ENCODE results near the gene RORC.

The RORC gene

DNA sequence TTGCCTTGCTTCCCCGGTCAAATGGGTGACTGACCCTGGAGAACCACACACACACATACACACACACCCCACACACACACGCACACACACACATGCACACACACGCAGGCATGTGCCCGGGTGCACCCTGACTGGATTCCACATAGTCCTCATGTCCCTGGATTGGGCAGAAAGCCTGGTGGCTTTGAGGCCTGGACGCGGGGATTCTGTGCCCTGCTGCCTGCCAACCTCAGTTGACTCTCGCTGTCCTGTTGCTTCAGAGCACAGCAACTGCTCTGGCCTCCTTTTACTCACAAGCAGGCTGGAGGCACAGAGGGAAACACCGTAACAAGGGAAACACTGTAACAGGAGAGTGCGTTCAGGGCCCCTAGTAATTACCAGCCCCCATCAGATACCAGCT lies 6.4 kb downstream of the RORC start:
- H3K36me3 ChIP-seq (ENCODE audit: insufficient read depth, low read length): no peaks in the 10 kb centered on the region
- H3K4me3 ChIP-seq (ENCODE audit: low read length): no peak overlapping the region
- no peaks in the 10 kb centered on the region for H3K9me3 ChIP-seq (ENCODE audit: insufficient read depth, low read depth, low read length)
- no peak overlapping the region for H3K9ac ChIP-seq (ENCODE audit: low read depth, low read length)
- H3K27ac ChIP-seq (ENCODE audit: low read depth, low read length): no peak overlapping the region
- H3K27me3 ChIP-seq (ENCODE audit: insufficient read depth, low read length): no peaks in the 10 kb centered on the region
- H3K4me1 ChIP-seq (ENCODE audit: insufficient read depth, low read length): peaks cover 26% of the 10 kb centered on the region
- 82% methylated on average over 9 of the region's 9 CpGs for WGBS

DNA sequence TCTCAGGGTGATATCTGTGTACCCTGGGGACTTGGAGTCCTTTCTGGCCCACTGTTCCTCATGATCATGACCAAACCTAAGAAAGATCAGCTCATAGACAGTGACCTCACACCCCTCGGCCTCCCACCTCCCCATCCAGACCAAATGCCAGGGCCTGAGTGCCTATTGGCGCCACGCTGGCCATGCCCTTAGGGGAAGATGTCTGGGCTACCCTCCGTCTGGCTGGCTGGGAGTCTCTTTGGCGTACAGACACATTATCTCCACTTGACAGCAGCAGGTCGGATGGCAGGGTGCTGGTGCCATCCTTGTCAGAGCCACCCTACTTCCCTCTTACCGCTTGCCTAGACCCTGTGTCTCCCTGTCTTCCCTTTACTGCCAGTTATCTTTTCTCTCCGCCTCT lies 8.4 kb downstream of the RORC start:
- Histone ChIP-seq H3K27me3 (ENCODE audit: insufficient read depth, low read length) (no peaks in the 10 kb centered on the region), H3K4me1 (ENCODE audit: insufficient read depth, low read length) (peaks cover 14% of the 10 kb centered on the region), H3K27ac (ENCODE audit: low read depth, low read length) (no peak overlapping the region), H3K9me3 (ENCODE audit: insufficient read depth, low read depth, low read length) (no peaks in the 10 kb centered on the region), H3K4me3 (ENCODE audit: low read length) (no peak overlapping the region), H3K36me3 (ENCODE audit: insufficient read depth, low read length) (no peaks in the 10 kb centered on the region), H3K9ac (ENCODE audit: low read depth, low read length) (no peak overlapping the region)
- 83% methylated on average over 8 of the region's 8 CpGs for WGBS

DNA sequence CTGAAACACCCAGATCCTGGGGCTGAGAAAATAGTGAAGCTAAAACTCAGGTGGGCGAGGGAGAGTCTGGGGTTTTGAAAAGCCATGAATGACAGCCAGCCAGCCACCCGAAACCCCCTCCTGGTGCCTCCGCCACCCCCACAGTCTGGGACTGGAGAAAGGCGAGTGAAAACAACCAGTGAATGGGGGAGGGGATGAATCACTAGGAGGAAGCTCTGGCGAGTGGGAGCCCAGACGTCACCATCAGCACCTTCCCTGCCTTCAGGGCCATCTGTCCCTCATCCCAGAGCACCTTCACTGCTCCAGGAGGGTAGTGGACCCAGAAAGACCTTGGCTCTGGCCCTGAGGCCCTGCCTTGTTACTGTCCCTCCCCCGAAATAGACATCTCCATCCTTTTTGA lies 9.2 kb downstream of the RORC start:
- H3K9me3 ChIP-seq (ENCODE audit: insufficient read depth, low read depth, low read length): no peaks in the 10 kb centered on the region
- H3K9ac ChIP-seq (ENCODE audit: low read depth, low read length): no peak overlapping the region
- H3K4me3 ChIP-seq (ENCODE audit: low read length): no peak overlapping the region
- H3K4me1 ChIP-seq (ENCODE audit: insufficient read depth, low read length): peaks cover 14% of the 10 kb centered on the region
- H3K36me3 ChIP-seq (ENCODE audit: insufficient read depth, low read length): no peaks in the 10 kb centered on the region
- H3K27ac ChIP-seq (ENCODE audit: low read depth, low read length): no peak overlapping the region
- no peaks in the 10 kb centered on the region for H3K27me3 ChIP-seq (ENCODE audit: insufficient read depth, low read length)
- WGBS: 52% methylated on average over 7 of the region's 7 CpGs

DNA sequence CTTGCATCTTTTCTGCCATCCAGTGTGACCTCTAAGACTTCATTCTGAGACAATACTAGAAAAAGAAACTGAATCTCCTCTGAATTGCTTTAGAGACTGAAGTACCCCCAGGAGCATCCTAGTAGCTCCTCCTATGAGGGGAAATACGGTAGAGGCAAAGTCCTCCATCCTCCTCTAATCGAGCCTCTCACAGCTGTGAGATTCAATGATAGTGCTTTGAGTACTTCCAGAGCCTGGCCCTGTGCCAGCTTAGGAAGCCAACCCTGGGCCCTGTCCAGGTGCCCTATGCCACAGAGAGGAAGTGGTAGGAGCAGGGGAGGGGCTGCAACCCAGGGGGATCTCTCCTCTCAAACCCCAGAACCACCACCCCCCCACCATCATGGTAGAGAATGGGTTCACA lies 10.7 kb downstream of the RORC start:
- no peaks in the 10 kb centered on the region for H3K9me3 ChIP-seq (ENCODE audit: insufficient read depth, low read depth, low read length)
- no peak overlapping the region for H3K4me3 ChIP-seq (ENCODE audit: low read length)
- H3K36me3 ChIP-seq (ENCODE audit: insufficient read depth, low read length): no peaks in the 10 kb centered on the region
- H3K9ac ChIP-seq (ENCODE audit: low read depth, low read length): no peak overlapping the region
- 100% methylated on average over 2 of the region's 2 CpGs for WGBS
- no peaks in the 10 kb centered on the region for H3K27me3 ChIP-seq (ENCODE audit: insufficient read depth, low read length)
- no peak overlapping the region for H3K27ac ChIP-seq (ENCODE audit: low read depth, low read length)
- peaks cover 13% of the 10 kb centered on the region for H3K4me1 ChIP-seq (ENCODE audit: insufficient read depth, low read length)

DNA sequence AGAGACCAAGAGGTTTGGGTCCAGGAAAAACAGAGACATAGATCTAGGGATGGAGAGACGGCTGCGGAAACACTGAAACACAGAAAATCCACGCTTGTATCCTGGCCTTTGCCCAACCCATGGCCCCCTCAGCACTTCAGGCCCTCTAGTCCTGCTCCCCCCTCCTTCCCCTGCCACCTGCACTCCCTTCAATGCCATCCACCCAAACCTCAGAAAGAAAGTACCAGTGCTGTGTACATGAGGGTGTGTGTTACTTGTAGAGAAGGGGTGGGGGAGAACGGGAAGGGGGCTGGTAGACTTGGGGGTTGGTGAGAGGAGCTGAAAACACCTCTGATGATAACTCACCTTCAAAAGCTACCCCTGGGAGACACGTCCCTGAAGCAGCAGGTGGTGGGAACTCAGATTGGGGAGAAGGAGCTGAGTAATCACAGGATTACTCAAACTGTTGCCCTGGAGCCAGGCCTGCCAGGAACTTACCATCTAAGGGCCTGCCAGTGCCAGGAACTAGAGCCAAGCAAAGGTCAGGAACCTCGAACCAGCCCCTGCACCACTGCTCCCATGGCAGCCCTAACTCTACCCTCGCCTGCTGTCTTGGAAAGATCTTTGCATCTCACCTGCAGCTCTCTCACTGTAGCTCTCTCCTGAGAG lies 11.5 kb downstream of the RORC start:
- H3K9ac ChIP-seq (ENCODE audit: low read depth, low read length): no peak overlapping the region
- no peaks in the 10 kb centered on the region for H3K27me3 ChIP-seq (ENCODE audit: insufficient read depth, low read length)
- no peaks in the 10 kb centered on the region for H3K36me3 ChIP-seq (ENCODE audit: insufficient read depth, low read length)
- 89% methylated on average over 6 of the region's 7 CpGs for WGBS
- H3K9me3 ChIP-seq (ENCODE audit: insufficient read depth, low read depth, low read length): no peaks in the 10 kb centered on the region
- no peak overlapping the region for H3K4me3 ChIP-seq (ENCODE audit: low read length)
- H3K27ac ChIP-seq (ENCODE audit: low read depth, low read length): no peak overlapping the region
- H3K4me1 ChIP-seq (ENCODE audit: insufficient read depth, low read length): peaks cover 7% of the 10 kb centered on the region

DNA sequence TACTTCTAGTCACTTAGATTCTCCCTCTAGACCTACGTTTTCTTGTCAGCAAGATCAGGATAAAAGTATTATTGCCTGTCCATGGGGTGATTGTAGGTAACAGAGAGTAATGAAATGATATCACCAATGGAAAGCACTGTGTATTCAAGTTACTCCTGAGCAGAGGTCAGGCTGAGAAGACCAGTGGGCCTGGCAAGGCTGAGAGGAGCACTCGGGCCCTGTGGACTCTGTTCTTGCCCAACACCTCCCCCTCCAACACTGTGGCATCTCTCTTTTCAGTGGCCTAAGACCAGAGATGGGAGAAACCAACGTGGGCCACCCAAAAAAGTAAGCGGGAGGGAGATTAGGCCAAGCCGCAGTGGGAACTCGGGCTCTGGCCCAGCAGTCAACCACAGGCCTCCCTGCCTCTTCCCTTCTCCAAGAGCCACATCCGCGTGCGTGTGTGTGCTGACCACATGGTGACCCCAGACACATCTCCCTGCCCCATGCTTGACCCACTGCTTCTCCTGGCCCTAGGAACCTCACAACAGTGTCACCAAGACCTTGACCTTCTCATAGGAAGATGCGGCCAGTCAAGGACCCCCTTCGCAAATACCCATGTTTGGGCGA lies 12.3 kb downstream of the RORC start:
- H3K36me3 ChIP-seq (ENCODE audit: insufficient read depth, low read length): no peaks in the 10 kb centered on the region
- WGBS: 91% methylated on average over 12 of the region's 12 CpGs
- H3K4me1 ChIP-seq (ENCODE audit: insufficient read depth, low read length): peaks cover 7% of the 10 kb centered on the region
- no peaks in the 10 kb centered on the region for H3K9me3 ChIP-seq (ENCODE audit: insufficient read depth, low read depth, low read length)
- H3K4me3 ChIP-seq (ENCODE audit: low read length): no peak overlapping the region
- H3K27me3 ChIP-seq (ENCODE audit: insufficient read depth, low read length): no peaks in the 10 kb centered on the region
- H3K27ac ChIP-seq (ENCODE audit: low read depth, low read length): no peak overlapping the region
- H3K9ac ChIP-seq (ENCODE audit: low read depth, low read length): no peak overlapping the region

DNA sequence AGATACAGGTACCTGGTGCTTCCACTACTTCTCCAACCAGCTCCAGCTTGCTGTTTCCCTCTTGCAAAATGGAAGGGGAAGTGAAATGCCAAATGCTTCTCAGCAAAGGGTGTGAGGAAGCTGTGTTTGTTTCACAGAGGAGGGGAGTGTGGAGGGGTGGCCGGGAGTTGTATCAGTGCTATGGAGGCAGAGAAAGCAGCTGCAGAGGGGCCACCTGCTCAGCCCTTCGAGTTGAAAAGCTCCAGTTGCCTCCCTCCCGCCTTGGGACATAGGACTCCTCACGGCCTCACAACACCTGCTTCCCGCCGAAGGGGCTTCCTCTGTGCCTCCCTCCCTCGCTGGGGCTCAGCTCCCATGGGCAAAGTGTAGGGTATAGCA lies 14.3 kb downstream of the RORC start:
- Histone ChIP-seq H3K4me3 (ENCODE audit: low read length) (no peak overlapping the region), H3K4me1 (ENCODE audit: insufficient read depth, low read length) (peaks cover 2% of the 10 kb centered on the region), H3K36me3 (ENCODE audit: insufficient read depth, low read length) (no peaks in the 10 kb centered on the region), H3K9me3 (ENCODE audit: insufficient read depth, low read depth, low read length) (no peaks in the 10 kb centered on the region), H3K27me3 (ENCODE audit: insufficient read depth, low read length) (no peaks in the 10 kb centered on the region), H3K9ac (ENCODE audit: low read depth, low read length) (no peak overlapping the region), H3K27ac (ENCODE audit: low read depth, low read length) (no peak overlapping the region)
- 87% methylated on average over 7 of the region's 7 CpGs for WGBS

DNA sequence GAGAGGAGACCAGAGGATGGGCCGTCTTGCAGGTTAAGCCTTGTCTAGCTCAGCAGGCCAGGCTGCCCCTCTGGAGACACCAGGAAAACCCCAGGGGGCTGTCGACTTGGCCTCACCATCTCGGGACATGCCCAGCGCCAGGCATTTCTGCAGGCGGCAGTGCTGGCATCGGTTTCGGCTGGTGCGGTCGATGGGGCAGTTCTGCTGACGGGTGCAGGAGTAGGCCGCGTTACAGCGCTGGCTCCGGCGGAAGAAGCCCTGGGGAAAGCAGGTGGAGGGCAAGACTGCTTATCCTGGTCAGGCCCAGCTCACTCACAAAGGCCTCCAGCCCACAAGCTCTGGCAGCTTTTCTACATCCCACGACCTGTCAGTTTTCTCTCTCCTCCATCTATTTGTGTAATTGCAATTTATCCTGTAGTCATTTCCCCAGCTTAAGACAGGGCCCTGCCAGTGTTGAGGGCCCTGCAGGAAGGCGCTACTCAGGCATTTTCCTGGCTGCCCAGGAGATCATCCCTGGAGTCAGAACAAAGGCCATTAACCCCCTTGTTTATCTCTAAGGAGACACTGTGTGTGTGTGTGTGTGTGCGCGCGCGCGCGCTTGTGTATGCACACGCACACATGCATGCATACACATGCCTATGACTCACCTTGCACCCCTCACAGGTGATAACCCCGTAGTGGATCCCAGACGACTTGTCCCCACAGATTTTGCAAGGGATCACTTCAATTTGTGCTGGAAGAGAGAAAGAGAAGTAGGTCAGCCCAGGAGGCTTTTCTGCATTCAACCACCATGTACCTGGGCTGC lies 14.9 kb downstream of the RORC start:
- Histone ChIP-seq H3K27ac (ENCODE audit: low read depth, low read length) (no peak overlapping the region), H3K9ac (ENCODE audit: low read depth, low read length) (no peak overlapping the region), H3K27me3 (ENCODE audit: insufficient read depth, low read length) (no peaks in the 10 kb centered on the region), H3K36me3 (ENCODE audit: insufficient read depth, low read length) (no peaks in the 10 kb centered on the region), H3K4me1 (ENCODE audit: insufficient read depth, low read length) (no peaks in the 10 kb centered on the region), H3K4me3 (ENCODE audit: low read length) (no peak overlapping the region), H3K9me3 (ENCODE audit: insufficient read depth, low read depth, low read length) (no peaks in the 10 kb centered on the region)
- 89% methylated on average over 20 of the region's 26 CpGs for WGBS

DNA sequence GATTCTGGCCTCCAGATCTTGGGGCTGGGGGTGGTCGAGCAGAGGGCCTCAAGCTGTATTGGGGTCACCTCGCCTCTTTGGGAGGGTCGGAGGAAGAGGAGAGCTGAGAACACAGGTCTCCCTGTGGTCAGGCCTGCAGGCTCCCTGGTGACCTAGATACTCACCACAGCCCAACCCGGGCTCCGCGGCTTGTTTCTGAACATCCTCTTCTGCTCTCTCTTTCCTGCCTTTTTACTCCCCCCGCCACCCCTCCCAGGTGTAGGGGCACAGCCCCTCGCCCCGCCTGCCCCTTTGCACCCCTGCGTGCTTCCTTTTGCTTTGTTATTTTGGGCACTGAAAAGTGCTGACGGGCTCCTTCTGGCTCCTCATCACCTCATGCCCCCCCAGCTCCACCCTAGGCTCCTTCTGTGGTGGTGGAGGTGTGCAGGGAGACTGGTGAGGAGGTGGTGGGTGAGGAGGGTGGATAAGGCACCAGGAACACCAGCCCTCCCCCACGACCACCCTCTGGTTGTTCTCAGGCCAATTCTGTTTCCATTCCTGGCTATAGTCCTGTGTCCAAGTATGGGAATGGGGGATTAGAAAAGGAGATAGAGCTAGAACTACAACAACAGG lies 15.8 kb downstream of the RORC start:
- Histone ChIP-seq H3K4me3 (ENCODE audit: low read length) (no peak overlapping the region), H3K9ac (ENCODE audit: low read depth, low read length) (no peak overlapping the region), H3K27ac (ENCODE audit: low read depth, low read length) (no peak overlapping the region), H3K4me1 (ENCODE audit: insufficient read depth, low read length) (no peaks in the 10 kb centered on the region), H3K36me3 (ENCODE audit: insufficient read depth, low read length) (no peaks in the 10 kb centered on the region), H3K27me3 (ENCODE audit: insufficient read depth, low read length) (no peaks in the 10 kb centered on the region), H3K9me3 (ENCODE audit: insufficient read depth, low read depth, low read length) (no peaks in the 10 kb centered on the region)
- 90% methylated on average over 9 of the region's 12 CpGs for WGBS

DNA sequence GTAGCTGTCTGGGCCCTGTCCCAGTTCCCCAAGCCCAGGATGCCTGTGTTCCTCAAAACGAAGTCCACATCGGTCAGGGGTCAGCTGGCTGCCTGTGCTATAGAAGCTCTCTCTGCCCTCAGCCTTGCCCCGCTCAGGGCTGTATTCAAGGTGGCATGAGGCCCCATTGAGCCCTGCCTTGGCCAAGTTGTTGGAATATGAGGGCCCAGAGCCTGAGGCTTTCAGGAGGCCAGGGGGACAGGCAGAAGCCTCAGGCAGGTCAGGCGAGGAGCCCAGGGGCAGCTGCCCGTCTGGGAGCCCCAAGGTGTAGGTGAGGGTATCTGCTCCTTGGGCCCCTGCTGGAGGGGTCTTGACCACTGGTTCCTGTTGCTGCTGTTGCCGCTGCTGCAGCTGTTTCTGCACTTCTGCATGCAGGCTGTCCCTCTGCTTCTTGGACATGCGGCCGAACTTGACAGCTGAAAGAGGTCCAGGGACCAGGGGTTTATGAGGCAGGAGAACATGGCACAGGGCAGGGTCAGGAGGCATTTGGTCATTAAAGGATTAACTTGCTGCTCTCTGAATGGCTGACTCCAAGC lies 16.5 kb downstream of the RORC start:
- no peak overlapping the region for H3K9ac ChIP-seq (ENCODE audit: low read depth, low read length)
- H3K27ac ChIP-seq (ENCODE audit: low read depth, low read length): no peak overlapping the region
- peaks cover 1% of the 10 kb centered on the region; the same call in 1 of the 2 replicates for H3K4me1 ChIP-seq (ENCODE audit: insufficient read depth, low read length)
- H3K27me3 ChIP-seq (ENCODE audit: insufficient read depth, low read length): no peaks in the 10 kb centered on the region
- no peaks in the 10 kb centered on the region for H3K9me3 ChIP-seq (ENCODE audit: insufficient read depth, low read depth, low read length)
- H3K4me3 ChIP-seq (ENCODE audit: low read length): no peak overlapping the region
- no peaks in the 10 kb centered on the region for H3K36me3 ChIP-seq (ENCODE audit: insufficient read depth, low read length)
- WGBS: 92% methylated on average over 8 of the region's 8 CpGs

DNA sequence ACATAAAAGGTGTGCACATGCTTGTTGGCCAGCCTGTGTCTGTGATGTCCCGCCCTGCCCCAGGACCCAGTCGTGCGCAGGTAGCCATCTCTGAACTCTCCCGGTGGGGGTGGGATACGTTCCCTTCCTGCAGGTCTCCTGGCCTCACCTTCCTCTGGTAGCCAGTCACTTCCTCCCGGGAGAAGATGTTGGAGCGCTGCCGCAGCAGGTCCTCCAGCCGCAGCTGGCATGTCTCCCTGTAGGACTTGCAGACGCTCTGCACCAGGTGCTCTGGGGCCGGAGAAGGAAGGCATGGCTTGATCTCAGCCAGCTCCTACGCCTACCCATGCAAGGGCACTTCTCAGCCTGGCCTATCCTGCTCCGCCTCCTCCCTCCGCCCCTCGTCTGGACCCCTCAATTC lies 17.2 kb downstream of the RORC start:
- H3K4me1 ChIP-seq (ENCODE audit: insufficient read depth, low read length): peaks cover 7% of the 10 kb centered on the region
- WGBS: 90% methylated on average over 15 of the region's 15 CpGs
- H3K27ac ChIP-seq (ENCODE audit: low read depth, low read length): no peak overlapping the region
- H3K36me3 ChIP-seq (ENCODE audit: insufficient read depth, low read length): no peaks in the 10 kb centered on the region
- no peaks in the 10 kb centered on the region for H3K9me3 ChIP-seq (ENCODE audit: insufficient read depth, low read depth, low read length)
- H3K4me3 ChIP-seq (ENCODE audit: low read length): no peak overlapping the region
- no peaks in the 10 kb centered on the region for H3K27me3 ChIP-seq (ENCODE audit: insufficient read depth, low read length)
- no peak overlapping the region for H3K9ac ChIP-seq (ENCODE audit: low read depth, low read length)

Data from HUES64 (cell line).